Upper lobe of left lung (tissue), 6 donors: ENCODE measurements around the gene KRT32. TPM values are rescaled to one million over a fixed set of nuclear protein-coding genes. Genes with fewer than 3 reads are reported as not detected.

Experiments
- ATAC-seq, 2 donors: fragments of 200-7000 bp; cut with Tn5 transposase; one replicate each; pipeline ENCODE4 v1.9.1; 2022; ENCODE audit warnings: mild to moderate bottlenecking in 2 of 2, moderate library complexity in 2 of 2; ENCODE audit not compliant: low FRiP score in 2 of 2
- DNase-seq, 2 donors: peaks; one replicate each; pipeline ENCODE4 v3.0.0-alpha.2; 2019 to 2020
- H3K27ac ChIP-seq, 4 donors: fragments of 200-600 bp; sonication (generic); one replicate each; pipeline ENCODE4 v1.5.1; 2016 to 2019
- H3K27me3 ChIP-seq, 4 donors: fragments of 200-600 bp; sonication (generic); one replicate each; pipeline ENCODE4 v1.5.1; 2017 to 2019
- H3K36me3 ChIP-seq, 4 donors: fragments of 200-600 bp; sonication (generic); one replicate each; pipeline ENCODE4 v1.5.1; 2016 to 2019
- H3K4me1 ChIP-seq, 4 donors: fragments of 200-600 bp; sonication (generic); one replicate each; pipeline ENCODE4 v1.5.1; 2018 to 2019
- H3K4me3 ChIP-seq, 4 donors: fragments of 200-600 bp; sonication (generic); one replicate each; pipeline ENCODE4 v1.5.1; 2017 to 2019; ENCODE audit warnings: mild to moderate bottlenecking in 2 of 4, moderate library complexity in 1 of 4
- H3K9me3 ChIP-seq, 4 donors: fragments of 200-600 bp; sonication (generic); one replicate each; pipeline ENCODE4 v1.5.1; 2018 to 2019
- CTCF ChIP-seq, 6 experiments: fragments of 450-650 bp in 4 of 6; fragments of 200-600 bp in 2 of 6; sonication (generic) in 2 of 6; IDR thresholded peaks; one replicate each; pipeline ENCODE4 v1.5.1; 2016 to 2019; ENCODE audit warnings: antibody characterized with exemption in 6 of 6
- EP300 ChIP-seq, 4 donors: sonication (generic); formaldehyde crosslinking; IDR thresholded peaks; one replicate each; pipeline ENCODE4 v1.5.1; 2017; ENCODE audit warnings: antibody characterized with exemption in 4 of 4, control low read depth in 2 of 4
- POLR2A ChIP-seq, 4 donors: fragments of 450-650 bp; IDR thresholded peaks; one replicate each; pipeline ENCODE4 v1.5.1; 2016 to 2017; ENCODE audit warnings: antibody characterized with exemption in 4 of 4, mild to moderate bottlenecking in 2 of 4
- POLR2AphosphoS5 ChIP-seq, 2 donors: sonication (generic); formaldehyde crosslinking; IDR thresholded peaks; one replicate each; pipeline ENCODE4 v1.5.1; 2017; ENCODE audit warnings: antibody characterized with exemption in 2 of 2
- WGBS, 2 donors: methylation state at CpG; one replicate each; pipeline ENCODE4 v1.1.5; 2017 to 2018; 5-methylcytosine and 5-hydroxymethylcytosine counted together
- total RNA-seq, 6 donors: library from RNA; depleted of rRNA in 4 of 6; stranded (reverse); fragments of >200 nt in 4 of 6; gene quantifications; one replicate each; pipeline versions ENCODE4 v1.1.0 to v1.2.1, GENCODE V29; 2016 to 2021
- donor health status: DM: no; HTN: no; CAD: no; lungs with moderate emphysema.
- donor health status: DM: no; HTN: yes; CAD: no; lungs with severe emphysema.

Gene KRT32
- total RNA-seq, 6 donors from 2014 or later, result not detected

DNA sequence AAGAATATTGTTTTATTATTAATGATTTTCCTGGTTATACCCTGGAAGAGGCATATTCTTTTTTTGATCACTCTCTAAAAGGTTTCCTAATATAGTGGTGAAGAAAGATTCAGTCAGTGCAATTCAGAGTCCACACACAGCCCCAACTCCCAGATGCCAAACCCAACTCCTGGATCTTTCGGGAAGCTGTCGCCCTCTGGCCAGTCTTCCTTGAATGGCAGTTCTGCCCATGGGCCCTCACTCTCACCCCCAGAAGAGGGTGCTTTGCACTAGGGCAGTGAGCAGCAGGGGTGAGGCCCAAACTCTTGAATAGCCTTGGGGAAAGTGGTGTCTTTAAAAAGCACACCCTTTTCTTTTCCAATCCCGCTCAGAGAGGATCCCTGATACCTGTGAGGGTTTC is 11.0 kb downstream of the KRT32 start:
- Histone ChIP-seq H3K4me1 (no peaks in the 10 kb centered on the region), H3K4me3 (no peak overlapping the region), H3K36me3 (no peaks in the 10 kb centered on the region), H3K27ac (no peak overlapping the region), H3K9me3 (no peaks in the 10 kb centered on the region), H3K27me3 (no peaks in the 10 kb centered on the region)
- WGBS, 2 donors, result 80 to 86% methylated on average over 2 to 3 of the region's 3 CpGs
- TF ChIP-seq POLR2AphosphoS5 (IDR thresholded peaks at IDR 0.05), result no peak
- no peak for TF ChIP-seq CTCF (IDR thresholded peaks at IDR 0.05)
- TF ChIP-seq EP300 (IDR thresholded peaks at IDR 0.05), result no peak
- DNase-seq (no peak), ATAC-seq (no peak)

DNA sequence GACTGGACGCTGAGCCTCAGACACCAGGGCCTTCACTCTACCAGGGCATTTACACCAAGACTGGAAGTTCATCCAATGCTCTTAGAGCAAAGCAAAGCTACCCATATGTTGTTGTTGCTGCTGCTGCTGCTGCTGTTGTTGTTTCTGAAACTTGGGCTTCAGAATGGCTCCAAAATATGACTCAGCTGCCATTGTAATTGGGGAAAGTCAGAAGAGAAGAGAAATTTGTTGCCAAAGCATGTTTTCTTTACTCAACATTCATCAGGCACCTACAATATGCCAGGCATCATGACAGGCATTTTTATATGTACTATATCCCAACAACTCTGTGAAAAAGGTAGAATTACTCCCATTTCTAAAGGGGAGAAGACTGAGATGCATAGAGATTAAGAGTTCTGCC is 11.9 kb downstream of the KRT32 start:
- WGBS, 2 donors, result 100% methylated on average over 1 of the region's 1 CpG
- DNase-seq, result no peak
- Histone ChIP-seq H3K4me3 (no peak overlapping the region), H3K4me1 (no peaks in the 10 kb centered on the region), H3K9me3 (no peaks in the 10 kb centered on the region), H3K27me3 (no peaks in the 10 kb centered on the region), H3K36me3 (no peaks in the 10 kb centered on the region), H3K27ac (no peak overlapping the region)
- TF ChIP-seq POLR2AphosphoS5 (IDR thresholded peaks at IDR 0.05), result no peak
- TF ChIP-seq EP300 (IDR thresholded peaks at IDR 0.05), result no peak
- no peak for TF ChIP-seq POLR2A (IDR thresholded peaks at IDR 0.05)
- TF ChIP-seq CTCF (IDR thresholded peaks at IDR 0.05), result no peak
- no peak for ATAC-seq

- no peaks in the 10 kb centered on the region for H3K9me3 ChIP-seq
- DNase-seq (no peak), ATAC-seq (no peak)
- TF ChIP-seq EP300 (IDR thresholded peaks at IDR 0.05) (no peak), POLR2AphosphoS5 (IDR thresholded peaks at IDR 0.05) (no peak), CTCF (IDR thresholded peaks at IDR 0.05) (no peak), POLR2A (IDR thresholded peaks at IDR 0.05) (no peak)
- H3K36me3 ChIP-seq, result no peaks in the 10 kb centered on the region
- H3K4me1 ChIP-seq, result no peaks in the 10 kb centered on the region
- no peak overlapping the region for H3K4me3 ChIP-seq
- WGBS, 2 donors, result 89 to 90% methylated on average over 3 of the region's 3 CpGs
- H3K27me3 ChIP-seq, result no peaks in the 10 kb centered on the region
- H3K27ac ChIP-seq, result no peak overlapping the region
Measured at GRCh38 chr17:41453066-41453465, 14.1 kb downstream of the KRT32 start.

DNA sequence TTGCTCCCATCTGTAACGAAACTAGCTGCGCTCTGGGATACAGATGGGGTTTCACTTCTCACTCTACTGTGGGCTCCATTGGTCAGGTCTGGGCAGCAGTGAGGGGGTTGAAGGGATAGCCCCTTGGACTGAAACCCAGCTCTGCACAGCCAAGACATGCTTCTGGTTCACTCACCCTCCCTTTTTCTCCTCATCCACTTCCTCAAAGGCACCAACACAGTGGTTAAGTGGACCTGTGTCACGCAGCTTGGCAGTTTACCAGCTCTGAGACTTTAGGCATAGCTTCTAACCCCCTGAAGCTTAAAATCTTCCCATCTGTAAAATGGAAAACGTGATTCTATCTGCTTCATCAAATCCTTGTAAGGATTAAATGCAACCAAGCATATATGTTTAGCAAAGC is 14.9 kb downstream of the KRT32 start:
- DNase-seq (no peak), ATAC-seq (no peak)
- Histone ChIP-seq H3K36me3 (no peaks in the 10 kb centered on the region), H3K27me3 (no peaks in the 10 kb centered on the region), H3K27ac (no peak overlapping the region), H3K9me3 (no peaks in the 10 kb centered on the region), H3K4me1 (no peaks in the 10 kb centered on the region), H3K4me3 (no peak overlapping the region)
- WGBS, 2 donors, result 39 to 47% methylated on average over 4 of the region's 4 CpGs
- no peak for TF ChIP-seq EP300 (IDR thresholded peaks at IDR 0.05)
- TF ChIP-seq POLR2A (IDR thresholded peaks at IDR 0.05), result no peak
- TF ChIP-seq POLR2AphosphoS5 (IDR thresholded peaks at IDR 0.05), result no peak
- TF ChIP-seq CTCF (IDR thresholded peaks at IDR 0.05), result no peak

GRCh38 chr17:41451154-41451728 is 15.9 kb downstream of the KRT32 start:
- ATAC-seq (no peak), DNase-seq (no peak)
- H3K36me3 ChIP-seq, result no peaks in the 10 kb centered on the region
- WGBS, 2 donors, result 78 to 83% methylated on average over 2 of the region's 2 CpGs
- no peak overlapping the region for H3K27ac ChIP-seq
- TF ChIP-seq CTCF (IDR thresholded peaks at IDR 0.05) (no peak), POLR2AphosphoS5 (IDR thresholded peaks at IDR 0.05) (no peak), EP300 (IDR thresholded peaks at IDR 0.05) (no peak), POLR2A (IDR thresholded peaks at IDR 0.05) (no peak)
- no peaks in the 10 kb centered on the region for H3K9me3 ChIP-seq
- H3K4me3 ChIP-seq, result no peak overlapping the region
- H3K27me3 ChIP-seq, result no peaks in the 10 kb centered on the region
- no peaks in the 10 kb centered on the region for H3K4me1 ChIP-seq
